HT1080 (cell line): ENCODE data around the gene EIF2S3. TPM values are rescaled to one million over a fixed set of nuclear protein-coding genes. Genes with fewer than 3 reads are reported as not detected.
"Not testable (repeated sequence)": the region's sequence is repeated elsewhere in the genome, so short reads cannot be mapped to it uniquely, and the experiment has no call there.

Experiments
- DNase-seq: peaks from one replicate; pipeline ENCODE4 v3.0.0-alpha.2; 2015; ENCODE audit warnings: low read depth
- polyA plus RNA-seq, 2 experiments: library from polyadenylated mRNA; depleted of rRNA; stranded (reverse); fragments of >200 nt; gene quantifications; 2 replicates each; pipeline ENCODE4 v1.2.3, GENCODE V29; 2015
- total RNA-seq: library from RNA; depleted of rRNA; stranded (reverse); fragments of >200 nt; shearing (Covaris generic); gene quantifications from 2 replicates; pipeline ENCODE4 v1.2.3, GENCODE V29; 2014; rRNA removed

EIF2S3 gene
- 186 and 212 TPM in 2 replicates for total RNA-seq
- polyA plus RNA-seq (2015; cell fraction: cytosol; rRNA removed) = 201 and 231 TPM in 2 replicates
- 573 and 645 TPM in 2 replicates for polyA plus RNA-seq (2015; cell fraction: nucleus; rRNA removed)

DNA sequence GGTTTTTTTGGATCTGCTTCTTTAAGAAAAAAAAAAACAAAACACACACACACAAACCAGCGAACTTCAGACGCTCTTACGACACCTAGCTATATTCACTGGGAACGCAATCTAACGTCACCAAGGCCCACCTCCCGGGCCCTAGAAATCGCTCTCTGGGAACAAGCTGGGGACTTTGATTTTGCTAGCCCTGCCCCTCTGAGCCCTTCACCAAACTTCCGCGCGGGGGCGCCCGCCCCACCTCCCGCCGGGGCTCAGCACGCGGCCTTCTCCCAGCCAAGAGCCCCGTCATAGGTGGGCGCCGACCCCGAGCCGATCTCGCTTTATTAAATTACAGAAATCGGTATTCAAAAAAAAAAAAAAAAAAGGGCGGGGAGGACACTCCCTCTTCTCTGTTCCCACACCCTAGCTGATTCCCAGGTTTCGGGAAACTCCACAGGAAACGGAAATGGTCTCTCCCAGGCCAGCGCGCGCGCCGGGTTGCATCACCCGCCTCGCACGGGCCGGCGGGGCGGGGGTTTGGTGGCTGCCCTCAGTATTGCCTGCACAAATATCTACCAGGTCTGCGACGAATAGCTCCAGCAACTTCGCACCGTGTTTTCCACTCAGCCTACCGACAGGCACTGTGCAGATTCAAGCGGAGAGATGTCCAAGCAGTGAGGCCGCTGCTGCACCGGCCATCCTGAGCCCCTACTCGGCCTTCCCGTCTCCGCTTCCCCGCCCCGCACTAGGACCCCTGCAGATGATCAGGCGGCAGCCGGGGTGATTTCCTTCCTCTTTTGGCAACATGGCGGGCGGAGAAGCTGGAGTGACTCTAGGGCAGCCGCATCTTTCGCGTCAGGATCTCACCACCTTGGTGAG lies at the start of gene EIF2S3:
TSS of gene EIF2S3 (plus strand) at position 775 of the 861 bp plus-strand sequence. CDS start at position 788, 13 bp downstream.
- DNase-seq = peak; percentile 94

DNA sequence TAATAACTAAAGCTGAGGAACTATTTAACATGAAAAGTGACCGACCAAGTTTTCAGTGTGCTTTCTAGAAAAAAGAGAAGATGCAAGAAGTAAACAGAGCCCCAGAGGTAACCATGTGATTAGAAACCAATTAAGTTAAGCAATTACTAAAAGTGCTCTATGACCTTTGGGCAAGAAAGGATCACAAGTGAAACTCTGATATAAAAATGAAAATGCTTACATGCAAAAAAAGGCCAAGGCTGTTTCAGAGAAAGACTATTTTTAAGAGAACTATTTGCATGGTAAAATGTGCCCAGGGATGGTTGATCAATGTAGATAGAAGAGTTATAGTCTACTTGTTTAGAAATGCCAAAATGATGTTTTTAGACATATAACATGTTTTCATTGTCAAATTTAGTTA lies 49.7 kb upstream of the EIF2S3 start:
- DNase-seq = no peak

DNA sequence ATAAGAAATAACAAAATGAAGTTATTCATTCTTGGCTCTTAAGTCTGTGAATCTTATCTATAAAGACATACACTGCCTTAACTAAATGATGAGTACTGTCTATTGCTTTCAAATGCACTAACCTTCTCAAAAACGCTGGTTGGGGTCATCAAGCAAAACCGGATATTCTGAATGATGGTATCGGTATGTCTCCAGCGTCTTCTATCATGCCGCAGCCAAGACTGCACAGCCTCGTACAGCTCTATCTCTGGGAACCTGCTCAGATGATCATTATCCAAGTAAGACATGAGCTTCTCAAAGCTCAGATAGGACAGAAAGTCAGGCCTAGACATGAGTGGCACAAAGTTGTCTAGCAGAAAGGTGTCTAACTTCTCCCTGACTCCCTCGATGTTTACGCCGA lies 48.9 kb upstream of the EIF2S3 start:
- no peak for DNase-seq

DNA sequence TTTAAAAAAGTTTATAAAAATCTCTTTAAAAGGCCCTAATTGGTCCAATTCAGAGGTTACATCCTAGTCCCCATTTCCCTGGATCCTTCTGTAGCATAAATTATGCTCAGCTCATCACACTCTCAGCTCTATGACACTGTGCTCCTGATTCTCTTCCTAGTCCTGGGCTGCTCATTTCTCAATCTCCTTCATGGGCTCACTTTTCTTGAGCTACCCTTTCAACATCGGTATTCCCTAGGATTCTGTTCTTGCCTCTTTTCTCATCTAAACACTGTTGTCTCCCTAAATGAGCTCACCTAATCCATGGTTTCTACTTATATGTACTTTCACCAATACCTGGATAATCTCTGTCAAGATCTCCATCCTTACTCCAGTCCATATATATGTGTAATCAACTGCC lies 42.5 kb upstream of the EIF2S3 start:
- no peak for DNase-seq

GRCh38 chrX:24014388-24015018 lies 40.3 kb upstream of the EIF2S3 start:
- no peak for DNase-seq

GRCh38 chrX:24017674-24018073 lies 37.1 kb upstream of the EIF2S3 start:
- DNase-seq = no peak

DNA sequence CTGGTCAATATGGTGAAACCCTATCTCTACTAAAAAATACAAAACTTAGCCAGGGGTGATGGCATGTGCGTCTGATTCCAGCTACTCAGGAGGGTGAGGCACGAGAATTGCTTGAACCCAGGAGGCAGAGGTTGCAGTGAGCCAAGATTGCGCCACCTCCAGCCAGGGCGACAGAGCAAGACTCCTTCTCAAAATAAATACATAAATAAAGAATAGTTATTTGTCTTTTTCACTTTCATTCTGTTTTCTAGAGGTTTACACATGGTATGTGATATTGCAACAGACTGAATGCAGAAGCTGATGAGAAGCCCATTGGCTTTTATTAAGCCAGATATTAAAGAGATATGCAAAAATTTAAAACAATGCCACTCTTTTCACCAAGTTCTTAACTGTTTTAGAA lies 35.9 kb upstream of the EIF2S3 start:
- no peak for DNase-seq

DNA sequence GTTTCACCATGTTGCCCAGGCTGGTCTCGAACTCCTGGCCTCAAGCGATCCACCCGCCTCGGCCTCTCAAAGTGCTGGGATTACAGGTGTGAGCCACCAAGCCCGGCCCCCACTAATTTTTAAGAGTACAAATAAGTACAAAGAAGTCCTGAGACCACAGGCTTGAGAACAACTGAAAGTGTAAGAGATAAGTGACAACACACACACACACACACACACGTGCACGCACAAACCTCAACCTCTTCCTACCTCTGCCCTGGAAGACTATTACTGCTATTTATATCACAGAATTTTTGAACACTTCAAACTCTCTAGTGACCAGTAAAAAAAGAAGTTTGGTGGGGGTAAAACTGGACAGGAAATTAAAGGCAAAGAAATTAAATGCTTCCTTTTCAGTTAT lies 35.3 kb upstream of the EIF2S3 start:
- DNase-seq = no peak

DNA sequence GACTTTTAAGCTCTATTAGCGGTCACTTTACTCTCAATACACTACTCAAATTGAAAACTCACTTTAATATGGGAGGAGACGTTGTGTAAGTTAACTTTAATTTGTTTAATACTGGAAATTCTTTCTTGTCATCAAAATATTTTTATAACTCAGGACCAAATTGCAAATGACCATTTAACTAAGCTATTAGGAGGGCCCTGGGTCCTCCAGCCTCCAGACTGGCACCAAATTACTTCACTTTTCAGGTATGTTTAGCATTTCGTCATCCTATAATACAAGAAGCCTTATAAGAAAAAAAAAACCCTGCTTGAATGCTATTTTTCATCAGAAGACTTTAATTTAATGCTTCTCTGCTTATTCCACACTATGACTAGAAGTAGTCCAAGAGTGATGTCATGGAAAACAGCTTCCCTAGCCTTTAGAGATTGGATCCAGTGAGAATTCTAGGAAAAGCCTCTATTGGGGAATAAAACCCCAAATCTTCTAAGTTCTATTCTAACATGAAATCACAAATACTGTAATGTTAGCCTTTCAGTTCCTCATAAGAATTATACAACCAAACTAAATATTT lies 34.4 kb upstream of the EIF2S3 start:
- DNase-seq = no peak

- no peak for DNase-seq
Observed at GRCh38 chrX:24023544-24023943, 31.2 kb upstream of the EIF2S3 start.

DNA sequence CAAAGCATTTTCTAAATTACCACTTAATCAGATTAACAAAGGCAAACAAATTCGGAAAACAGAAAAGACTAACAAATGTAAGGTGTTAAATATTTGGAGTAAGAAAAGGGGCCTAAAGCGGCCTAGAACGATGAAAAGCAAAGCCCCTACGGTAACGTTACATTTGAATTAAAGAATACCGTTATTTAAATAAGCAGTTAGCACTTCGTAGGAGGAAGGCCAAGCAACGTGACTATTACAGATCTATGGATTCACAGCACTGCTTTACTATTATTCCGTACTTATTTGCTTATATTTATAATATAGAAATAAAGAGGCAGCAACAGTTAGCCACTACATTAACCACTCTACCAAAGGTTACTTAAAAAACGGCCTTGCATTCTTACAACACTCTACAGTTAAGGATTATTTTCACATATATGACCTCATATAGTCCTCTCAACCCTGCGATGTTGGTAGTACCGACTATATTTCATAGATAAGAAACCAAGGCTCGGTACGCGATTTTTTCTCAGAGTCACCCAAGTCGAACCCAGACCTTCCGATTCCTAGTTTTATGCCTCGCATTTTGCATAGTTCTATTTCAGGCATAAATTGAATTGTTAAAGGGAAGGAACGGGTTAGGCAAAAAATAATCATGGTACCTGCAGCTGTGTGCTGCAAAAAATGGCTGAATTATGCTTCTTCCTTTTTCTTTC lies 30.6 kb upstream of the EIF2S3 start:
- DNase-seq = peak; percentile 3

DNA sequence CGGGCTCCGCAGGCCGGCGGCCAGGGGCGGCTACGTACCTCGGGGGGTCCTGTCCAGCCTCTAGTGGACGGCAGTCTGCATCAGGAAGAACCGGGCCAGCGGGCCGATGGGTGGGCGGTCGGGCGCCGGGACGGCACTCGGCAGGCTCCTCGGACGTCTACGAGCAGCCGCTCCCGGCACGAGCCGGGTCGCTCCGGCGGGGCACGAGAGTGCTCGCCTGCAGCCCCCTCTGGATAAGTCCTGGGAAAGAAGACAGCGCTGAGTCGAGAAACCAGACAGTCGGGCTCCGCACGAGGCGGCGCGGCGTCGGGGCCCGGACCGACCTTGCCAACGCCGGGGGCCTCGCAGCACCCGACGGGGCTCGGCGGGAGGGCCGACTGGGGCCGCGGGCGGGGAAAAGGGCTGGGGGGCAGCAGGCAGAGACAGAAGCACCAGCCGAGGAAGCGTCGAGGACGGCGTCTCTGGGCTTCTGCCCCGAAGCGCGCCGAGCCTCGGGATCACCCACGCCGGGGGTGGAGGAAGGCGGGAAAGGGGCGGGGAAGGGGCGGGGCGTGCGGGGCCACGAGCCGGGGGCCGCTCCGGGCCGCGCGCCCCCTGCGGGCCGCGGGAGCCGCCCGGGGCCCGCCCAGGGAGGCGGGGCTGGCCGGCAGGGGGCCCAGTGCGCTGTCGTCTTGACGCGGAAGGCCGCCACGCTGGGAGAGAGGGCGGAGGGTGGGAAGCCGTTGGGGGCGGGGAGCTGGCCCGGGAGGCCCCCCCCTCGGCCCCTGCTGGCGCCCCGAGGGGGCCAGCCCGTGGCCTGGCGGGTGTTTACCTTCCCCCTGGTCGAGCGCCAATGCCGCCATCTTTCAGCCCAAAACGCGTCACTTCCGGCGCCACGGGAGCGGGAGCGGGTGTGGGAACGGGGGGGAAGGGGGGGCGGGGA lies 29.7 kb upstream of the EIF2S3 start:
- DNase-seq = peak; percentile 77

DNA sequence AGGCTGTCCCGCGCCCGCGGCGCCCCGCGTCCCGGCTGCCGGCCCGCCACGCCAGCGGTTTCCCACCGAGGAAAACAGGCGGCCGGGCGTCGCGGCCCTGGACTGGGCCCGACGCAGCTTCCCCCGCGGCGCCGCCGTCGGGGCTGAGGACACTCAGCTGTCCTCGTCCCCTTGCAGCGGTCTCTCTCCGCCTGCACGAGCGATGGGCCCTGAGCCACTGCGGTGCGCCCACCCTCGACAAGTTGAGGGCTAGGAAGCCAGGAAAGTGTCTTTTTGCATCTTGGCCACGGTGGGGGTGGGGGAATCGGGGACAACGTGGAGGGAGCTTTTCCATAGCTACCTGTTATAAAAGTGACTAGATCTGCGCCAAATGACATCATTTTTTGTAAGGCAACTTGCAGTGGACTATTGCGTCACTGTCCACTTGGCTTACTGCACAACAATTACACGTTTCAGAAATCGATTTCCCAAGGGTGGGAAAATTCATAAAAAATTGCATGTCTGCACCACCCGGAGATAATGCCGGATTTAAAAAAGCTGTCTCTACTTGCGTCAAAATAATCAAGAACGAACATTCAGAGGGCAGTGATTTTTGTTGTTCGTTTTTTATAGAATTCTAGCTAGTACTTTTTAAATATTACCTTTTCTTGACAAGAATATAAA lies 28.9 kb upstream of the EIF2S3 start:
- DNase-seq = peak; percentile 17

- no peak for DNase-seq
Observed at GRCh38 chrX:24026432-24026831, 28.3 kb upstream of the EIF2S3 start.

GRCh38 chrX:24027086-24027485 lies 27.7 kb upstream of the EIF2S3 start, which contains the start of gene KLHL15:
Gene KLHL15, minus strand, starts transcription at chrX:24027186. Its CDS starts 20,493 bp downstream, at chrX:24006693.
- no peak for DNase-seq

- DNase-seq = no peak
Observed at GRCh38 chrX:24027985-24028384, 26.8 kb upstream of the EIF2S3 start.

GRCh38 chrX:24030597-24030996 lies 24.2 kb upstream of the EIF2S3 start:
- DNase-seq = no peak

GRCh38 chrX:24034485-24034884 lies 20.3 kb upstream of the EIF2S3 start:
- DNase-seq = no peak

DNA sequence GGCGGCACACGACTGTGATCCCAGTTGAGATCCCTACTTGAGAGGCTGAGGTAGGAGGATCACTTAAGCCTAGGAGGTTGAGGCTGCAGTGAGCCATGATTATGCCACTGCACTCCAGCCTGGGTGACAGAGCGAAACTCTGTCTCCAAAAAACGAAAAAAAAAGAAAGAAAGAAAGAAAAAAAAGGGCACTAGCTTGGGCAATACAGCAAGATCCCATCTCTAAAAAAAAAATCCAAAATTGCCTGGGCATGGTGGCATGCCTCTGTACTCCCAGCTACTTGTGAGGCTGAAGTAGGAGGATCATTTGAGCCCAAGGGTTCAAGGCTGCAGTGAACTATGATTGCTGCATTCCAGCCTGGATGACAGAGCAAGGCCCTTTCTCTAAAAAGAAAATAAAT lies 17.0 kb upstream of the EIF2S3 start:
- DNase-seq = no peak

- DNase-seq = not testable (repeated sequence)
Observed at GRCh38 chrX:24046060-24046459, 8.7 kb upstream of the EIF2S3 start.
